Activated effector memory CD4-positive, alpha-beta T cell treated with Interleukin-2 at 50 U/mL for 16 hours (primary cell): ENCODE measurements around the gene SNAP29.
"Not testable (repeated sequence)": the region's sequence is repeated elsewhere in the genome, so short reads cannot be mapped to it uniquely, and the experiment has no call there.

Source experiments
- DNase-seq: peaks from one replicate; pipeline ENCODE4 v3.0.0-alpha.2; 2020

Gene SNAP29

DNA sequence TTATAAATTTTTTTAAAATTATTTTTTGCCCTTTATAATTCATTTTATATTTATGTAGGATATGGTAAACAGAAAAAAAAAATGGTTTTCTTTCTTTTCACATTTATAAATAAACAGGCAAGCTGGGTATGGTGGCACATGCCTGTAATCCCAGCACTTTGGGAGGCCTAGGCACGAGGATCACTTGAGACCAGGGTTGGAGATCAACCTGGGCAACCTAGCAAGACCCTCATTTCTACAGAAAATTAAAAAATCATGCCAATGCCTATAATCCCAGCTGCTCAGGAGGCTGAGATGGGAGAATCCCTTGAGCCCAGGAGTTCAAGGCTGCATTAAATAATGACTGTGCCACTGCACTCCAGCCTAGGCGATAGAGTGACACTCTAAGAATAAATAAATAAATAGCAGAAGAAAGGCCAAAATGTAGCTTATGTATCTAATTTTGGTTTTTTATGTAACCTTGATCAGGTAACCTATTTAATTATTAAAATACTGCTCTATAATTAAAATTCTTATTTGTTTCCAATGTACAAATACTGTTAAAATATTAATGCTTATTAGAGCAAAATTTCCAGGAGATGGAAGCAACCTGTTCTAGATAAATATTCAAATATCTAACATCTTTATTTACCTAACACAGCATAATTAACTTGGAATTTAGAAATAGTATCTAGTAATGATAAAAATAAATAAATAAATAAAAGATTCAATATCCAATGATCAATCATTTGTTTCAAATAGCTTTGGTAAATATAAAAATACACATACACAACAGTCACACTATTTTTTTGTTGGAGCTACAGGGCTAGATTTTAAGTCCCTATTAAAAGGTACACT, 21.6 kb upstream of the SNAP29 start:
- DNase-seq, result no peak

DNA sequence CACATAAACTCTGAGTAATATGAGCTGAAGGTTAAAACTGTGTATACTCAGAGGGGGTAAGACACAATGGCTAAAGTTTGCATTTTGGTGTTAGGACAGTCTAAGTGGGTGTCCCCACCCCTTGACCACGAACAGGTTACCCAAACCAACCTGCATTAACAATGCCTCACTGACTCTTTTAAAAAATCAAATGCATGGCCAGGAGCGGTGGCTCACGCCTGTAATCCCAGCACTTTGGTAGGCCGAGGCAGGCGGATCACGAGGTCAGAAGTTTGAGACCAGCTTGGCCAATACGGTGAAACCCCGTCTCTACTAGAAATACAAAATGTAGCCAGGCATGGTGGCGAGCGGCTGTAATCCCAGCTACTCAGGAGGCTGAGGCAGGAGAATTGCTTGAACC, 19.5 kb upstream of the SNAP29 start:
- DNase-seq, result not testable (repeated sequence)

DNA sequence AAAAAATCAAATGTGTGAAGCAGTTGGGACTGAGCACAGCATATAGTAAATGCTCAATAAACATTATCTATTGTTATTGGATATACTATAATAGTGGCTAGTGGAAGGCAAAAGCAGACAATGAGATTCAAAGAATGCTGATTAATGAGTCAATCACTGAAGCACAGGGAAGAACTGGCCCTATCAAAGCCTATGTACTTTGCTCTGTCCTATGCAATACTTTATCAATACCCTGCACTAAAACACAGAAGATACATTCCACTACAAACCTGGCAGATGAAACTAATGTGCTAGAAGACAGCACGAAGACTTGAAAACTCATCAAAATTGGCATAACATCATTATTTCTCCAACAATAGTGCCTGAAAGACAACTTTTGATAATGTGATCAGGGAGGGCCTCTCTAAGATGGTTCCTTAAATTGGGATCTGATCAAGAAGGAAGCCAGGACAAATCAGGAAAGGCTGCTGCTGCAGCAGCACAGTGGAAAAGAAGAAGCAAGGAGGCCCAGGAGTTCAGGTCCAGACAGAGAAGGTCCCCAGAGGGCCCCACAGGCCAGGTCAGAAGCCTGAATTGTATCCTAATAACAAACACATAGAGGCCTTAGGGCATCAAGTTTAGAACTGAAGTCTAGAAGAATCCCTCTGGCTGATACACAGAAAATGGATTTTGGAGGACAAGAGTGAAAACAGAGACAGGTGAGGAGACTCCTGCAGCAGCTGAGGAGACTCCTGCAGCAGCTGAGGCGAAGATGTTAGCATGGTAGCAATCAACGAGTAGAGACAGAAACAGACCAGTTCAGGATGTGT, 18.8 kb upstream of the SNAP29 start:
- DNase-seq, result no peak

DNA sequence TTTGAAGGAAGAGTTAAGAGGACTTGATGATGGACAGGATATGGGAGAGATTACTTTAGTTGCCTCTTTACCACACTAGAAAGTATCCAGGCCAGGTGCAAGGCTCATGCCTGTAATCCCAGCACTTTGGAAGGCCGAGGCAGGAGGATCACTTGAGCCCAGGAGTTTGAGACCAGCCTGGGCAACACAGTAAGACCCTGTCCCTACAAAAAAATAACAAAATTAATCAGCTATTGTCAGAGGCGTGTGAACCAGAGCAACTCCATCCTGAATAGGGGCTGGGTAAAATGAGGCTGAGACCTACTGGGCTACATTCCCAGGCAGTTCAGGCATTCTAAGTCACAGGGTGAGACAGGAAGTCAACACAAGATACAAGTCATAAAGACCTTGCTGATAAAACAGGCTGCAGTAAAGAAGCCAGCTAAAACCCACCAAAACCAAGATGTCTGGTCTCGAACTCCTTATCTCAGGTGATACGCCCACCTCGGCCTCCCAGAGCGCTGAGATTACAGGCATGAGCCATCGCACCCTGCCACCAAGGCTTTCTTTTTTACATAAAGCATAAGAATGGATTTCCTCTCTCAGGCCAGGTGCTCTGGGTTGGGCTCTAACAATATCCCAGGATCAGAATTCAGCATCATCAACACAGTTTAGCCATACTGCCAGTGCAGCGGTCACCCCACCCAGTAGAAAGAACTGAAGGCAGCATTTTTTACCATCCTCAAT, 18.0 kb upstream of the SNAP29 start:
- no peak for DNase-seq

DNA sequence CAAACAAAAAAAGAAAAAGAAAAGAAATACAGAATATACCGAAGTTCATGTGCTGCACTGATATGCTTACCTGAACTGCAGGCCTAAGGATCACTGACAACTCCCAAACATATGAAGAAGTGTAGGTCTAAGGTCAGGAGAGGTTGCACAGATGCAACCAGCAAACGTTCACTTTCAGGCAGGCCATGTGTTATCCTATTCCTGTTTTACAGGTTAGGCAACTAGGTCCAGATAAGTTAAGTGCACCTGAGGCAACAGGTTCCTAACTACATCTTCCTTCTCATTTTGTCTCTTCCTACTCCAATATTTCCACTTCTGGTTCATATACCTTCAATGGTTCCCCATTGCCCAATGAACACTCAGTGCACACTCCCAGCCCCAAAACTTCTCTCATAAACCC, 15.3 kb upstream of the SNAP29 start:
- no peak for DNase-seq

DNA sequence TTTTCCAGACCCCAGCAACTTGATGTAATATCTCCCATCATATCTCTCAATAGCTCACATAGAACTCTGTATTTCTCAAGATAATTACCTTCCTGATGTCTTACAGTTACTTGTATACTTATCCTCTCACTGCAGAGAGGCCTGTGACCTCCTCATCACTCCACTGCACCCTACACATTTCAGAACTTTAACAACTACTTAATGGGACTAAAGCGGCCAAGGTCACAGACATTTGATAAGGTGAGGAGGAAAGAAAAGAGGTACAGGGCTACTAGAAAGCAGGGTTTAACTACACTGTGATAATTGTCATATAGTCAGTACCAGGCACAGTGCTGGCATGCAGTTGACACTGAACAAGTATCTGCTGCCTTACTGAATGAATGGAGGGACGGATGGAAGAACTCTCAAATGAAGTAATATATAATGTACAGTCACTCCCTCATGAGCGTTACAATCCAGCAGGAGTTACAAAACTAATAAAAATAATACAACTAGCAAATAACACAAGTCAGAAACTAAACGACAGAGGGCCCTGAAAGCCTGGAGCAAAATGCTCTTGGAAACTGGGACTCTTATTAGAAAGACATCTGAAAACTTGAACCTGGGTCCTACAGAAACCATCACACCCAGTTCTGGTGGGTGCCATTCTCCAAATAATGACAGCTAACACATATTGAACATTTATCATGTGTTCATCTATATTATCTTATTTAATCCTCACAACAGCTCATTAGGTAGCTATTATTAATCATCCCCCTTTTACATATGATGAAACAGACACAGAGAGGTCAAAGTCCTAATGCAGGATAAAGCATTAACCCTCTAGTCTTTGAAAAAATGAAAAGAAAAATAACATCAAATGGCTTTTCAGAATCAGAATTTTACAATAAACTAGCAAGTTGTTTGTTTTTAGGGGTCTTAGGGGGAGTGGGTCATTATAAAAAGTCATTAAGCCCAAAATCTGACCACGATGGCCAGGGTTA, 14.5 kb upstream of the SNAP29 start:
- no peak for DNase-seq

DNA sequence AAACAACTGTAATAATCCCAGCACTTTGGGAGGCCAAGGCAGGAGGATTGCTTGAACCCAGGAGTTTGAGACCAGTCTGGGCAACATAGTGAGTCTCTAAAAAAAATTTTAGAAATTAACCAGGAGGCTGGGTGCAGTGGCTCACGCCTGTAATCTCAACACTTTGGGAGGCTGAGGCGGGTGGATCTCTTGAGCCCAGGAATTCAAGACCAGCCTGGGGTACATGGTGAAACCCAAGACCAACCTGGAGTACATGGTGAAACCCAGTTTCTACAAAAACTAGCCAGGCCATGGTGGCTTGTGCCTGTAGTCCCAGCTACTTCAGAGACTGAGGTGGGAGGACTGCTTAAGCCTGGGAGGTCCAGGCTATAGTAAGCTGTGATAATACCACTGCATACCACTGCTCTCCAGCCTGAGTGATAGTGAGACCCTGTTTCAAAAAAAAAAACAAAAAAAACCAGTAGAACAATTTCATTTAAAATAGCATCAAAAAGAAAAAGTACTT, 11.4 kb upstream of the SNAP29 start:
- DNase-seq, result no peak

DNA sequence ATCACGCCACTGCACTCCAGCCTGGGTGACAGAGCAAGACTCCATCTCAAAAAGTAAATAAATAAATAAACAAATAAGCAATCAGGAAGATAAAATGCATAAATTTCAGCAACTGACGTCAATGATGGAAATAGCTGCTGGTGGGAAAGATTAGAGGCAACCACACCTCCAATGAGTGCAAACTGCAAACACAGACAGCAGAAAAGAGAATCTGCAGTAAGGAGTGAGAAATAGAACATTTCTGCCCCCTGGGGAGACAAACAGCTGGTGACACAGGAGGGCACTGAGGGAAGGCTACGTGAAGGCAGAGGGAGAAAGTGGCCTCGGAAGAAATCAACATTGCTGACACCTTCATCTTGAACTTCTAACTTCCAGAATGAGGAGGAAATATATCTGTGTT, 6.7 kb upstream of the SNAP29 start:
- DNase-seq, result no peak

DNA sequence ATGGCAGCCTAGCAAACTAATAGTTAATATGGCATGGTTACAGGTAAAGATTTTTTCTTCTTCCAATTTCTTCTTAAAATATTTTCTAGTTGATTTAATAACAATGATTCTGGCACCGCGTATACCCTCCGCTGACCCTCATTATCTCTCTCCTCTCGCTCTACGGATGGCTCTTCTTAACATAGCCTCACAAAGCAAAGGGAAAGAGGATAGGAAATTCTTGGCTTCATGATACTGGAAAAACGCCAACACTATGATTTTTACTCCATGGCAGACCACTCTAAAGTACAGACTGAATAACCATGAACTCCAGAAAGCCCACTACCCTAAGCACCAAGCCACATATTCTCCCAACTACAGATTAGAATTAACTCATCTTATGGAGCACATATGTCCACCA, 6.3 kb upstream of the SNAP29 start:
- DNase-seq, result no peak

DNA sequence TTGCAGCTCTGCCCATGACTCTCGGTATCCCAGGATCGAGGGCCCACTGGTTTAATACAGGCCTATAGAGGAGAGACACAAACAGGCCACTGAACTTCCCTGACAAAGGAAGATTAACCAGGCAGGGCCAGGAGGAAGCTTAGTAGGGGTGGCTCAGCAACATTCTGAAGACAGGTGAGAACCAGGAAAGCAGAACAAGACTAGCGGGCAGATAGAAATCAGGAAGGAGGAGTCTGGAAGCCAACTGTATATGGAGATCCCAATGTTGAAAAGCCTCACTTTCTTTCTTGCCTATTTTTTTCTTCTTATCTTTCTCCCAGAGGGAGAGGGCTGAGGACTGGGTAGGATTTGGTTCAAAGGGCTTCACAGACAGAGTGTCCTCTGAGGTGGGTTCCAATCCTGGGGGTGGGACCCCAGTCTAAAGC, 5.6 kb upstream of the SNAP29 start:
- no peak for DNase-seq

DNA sequence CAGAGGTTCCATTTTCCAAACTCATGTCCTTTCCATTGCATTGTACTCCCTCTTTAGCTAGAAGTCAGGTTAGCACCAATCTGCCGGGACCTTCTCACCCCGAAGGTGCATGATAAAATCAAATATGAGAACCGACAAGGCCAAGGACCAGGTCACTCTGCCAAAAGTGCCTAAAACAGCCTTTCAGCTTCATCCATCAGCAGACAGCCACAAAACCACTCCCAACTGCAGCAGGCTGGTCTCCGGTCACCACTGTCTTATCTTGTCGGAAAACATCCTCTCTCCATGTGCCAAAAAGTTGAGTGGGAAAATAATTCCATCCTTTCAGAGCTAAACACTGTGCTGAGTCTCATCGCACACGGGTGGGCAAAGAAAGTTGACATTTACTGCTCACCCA, 1.6 kb upstream of the SNAP29 start:
- DNase-seq, result no peak

DNA sequence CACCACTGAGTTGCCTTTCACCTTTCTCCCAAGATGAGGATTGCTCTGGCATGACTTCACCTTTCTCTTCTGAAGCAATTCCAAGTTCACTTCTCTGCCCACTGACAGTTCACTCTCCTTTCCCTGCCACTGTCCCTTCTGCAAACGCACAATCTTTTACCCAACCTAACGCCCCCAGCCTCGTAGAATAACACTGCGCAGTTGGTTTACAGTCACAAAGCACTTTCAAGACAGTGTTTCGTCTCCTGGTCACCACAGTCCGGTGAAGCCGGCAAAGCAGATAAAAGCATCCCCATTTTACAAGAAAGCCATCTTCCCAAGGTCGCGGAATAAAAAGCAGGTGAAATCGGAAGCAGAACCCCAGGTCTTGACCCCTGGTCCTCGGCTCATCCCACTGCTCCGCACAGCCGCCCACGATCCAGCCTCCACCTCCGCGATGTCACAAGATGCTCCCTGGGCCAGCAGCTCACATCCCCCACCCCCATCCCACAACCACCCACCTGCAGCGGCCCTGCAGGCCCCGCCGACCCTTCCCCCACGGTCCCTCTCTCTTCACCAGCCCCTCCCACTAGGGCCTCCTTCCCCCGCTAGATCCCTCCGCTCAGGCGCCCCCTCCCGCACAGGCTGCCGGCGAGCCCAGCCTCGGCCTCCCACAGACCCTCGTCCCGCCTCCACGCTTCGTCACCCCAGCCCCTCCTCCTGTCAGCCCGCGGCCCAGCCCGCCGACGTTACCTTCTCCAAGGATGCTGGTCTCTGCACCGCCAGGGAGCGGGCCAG, 781 bp upstream of the SNAP29 start:
- peak; percentile 74 for DNase-seq

DNA sequence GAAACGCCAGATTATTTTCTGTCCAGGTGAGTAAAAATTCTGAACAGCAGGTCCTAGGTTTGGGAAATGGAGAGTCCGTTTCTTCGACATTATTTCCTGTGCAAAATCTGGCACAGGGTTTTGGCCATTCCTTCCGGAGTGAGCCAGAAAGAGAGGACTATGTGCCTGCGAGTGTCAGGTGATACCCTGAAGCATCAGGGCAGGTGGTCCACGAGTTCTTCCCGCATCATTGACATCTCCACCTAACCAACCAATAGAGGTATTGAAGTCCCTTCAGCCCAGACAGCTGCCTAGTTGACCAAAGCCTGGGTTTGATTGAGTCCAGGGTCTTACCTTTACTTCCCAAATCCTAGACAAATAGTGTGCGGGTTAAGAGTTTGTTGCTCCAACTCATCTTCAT, 808 bp downstream of the SNAP29 start:
- DNase-seq, result no peak

DNA sequence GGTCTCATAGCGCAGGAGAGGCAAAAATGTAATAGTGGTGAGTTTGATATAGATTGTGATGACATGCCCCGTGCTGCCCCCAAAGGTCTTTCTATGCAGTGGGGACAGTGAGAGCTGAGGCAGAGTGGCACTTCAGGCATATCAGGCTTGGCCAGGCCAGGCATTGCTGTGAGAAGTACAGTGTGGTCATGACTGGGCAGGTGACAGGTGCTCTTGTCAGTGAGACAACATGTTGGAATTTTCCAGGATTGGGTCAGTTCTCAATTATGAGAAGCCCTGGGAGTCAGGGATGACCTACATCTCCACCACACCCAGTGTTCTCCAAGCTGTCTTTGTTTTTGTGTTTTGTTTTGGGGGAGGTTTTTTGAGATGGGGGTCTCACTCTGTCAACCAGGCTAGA, 3.7 kb downstream of the SNAP29 start:
- no peak for DNase-seq

DNA sequence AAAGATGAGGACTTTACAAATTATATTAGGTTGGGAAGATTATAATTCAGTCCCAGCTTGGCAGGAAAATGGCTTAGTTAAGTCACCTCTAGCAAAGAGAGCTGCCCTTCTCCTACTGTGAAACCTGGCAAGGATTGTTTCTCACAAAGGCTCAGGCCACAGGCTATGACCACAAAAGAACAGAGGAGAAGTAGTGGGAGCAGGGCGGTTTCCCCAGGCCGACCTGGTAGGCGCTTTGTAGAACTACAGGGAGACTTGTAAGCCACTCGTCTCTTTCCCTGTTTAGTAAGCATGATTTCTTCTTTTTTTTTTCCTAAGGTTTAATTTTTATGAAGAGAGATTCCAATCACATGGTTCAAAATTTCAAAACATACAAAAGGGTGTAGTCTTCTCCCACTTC, 4.6 kb downstream of the SNAP29 start:
- no peak for DNase-seq

DNA sequence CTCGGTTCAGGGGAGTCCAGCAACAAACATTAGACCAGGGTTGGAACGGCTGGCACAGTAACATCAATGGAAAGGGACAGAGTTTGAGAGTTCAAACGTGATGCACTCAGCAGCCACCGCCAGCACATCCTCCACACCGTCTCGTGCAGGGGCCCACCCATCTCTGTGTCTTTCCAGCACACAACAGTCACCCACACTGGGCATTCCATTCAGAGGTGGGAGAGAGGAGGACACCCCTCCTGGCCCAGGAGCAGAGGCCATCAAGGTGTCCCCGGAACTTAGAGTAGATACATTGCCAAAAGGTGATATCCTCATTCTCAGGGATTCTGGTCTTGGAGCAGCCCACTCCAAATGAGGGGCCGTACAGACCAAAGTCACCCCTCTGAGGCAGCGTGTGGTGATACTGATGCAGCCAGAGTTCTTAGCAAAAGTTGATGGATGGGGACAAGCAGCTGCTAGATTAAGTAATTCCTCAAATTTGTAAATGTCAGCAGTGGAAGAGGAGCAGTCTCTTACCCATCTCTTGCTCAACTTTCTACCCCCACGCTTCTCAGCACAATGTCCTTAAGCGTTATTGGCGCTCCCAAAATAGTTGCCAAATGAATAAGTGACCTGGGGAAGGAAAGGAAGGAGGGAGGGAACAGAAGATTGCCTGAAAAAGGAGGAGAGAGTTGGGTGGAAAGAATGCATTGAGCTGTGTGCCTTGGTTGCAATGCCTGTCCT, 5.5 kb downstream of the SNAP29 start:
- DNase-seq, result no peak

DNA sequence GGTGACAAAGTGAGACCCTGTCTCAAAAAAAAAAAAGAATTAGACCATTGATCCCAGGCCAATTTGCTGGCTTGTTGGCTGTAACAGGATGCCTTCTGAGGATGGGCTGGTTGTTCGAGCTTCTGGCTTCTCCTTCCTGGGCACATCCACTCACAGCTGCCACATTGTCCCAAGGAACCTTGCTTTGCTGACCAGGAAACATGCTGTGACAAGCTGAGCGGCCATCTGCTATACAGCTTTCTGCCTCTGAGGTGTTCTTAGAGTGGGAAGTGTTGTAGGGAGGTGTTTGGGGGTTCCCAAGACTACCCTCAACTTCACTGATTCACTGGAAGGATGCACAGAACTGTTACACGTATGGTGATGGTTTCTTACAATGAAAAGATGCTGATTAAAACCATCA, 6.5 kb downstream of the SNAP29 start:
- DNase-seq, result no peak

DNA sequence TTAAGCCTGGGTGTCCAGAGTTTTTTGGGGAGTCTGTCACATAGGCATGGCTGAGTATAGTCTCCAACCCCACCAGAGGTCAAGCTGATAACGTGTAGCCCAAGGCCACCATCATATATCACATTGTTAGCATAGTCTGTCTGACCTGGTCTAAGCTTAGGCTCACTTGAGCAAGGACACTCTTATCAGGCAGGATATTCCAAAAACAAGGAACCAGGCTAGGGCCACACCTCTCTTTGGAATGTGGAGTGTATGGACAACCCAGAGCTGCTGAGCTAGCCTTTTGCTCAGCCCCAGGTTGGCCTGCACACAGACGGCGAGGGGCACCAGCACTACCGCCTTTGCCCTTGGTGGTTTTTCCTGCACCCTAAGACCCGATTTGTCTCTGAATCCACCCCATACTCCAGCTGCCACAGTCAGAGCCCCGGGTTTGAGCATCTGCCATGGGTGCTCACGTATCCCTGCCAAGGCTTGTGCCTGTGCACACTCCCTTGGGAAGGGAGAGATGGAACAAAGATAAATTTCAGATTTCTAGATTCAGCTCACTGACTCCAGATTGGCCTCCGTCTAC, 7.2 kb downstream of the SNAP29 start:
- DNase-seq, result no peak

DNA sequence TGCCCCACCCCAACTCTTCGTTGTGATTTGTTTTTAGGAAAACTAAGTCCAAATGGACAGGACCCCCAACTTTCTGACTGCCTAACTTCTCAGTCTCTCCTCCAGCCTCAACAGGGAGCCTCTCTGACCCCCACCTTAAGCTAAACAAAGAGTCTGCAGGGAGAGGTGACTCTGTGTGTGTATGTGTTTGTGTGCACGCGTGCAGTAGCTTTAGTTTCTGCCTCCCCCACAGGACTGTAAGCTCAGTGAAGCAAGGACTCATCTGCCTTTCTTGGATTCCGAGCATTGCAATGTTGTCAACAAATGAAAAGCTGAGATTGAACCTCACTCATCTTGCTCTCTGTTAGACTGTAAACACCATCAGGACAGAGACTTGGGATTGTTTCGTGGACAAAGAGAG, 7.9 kb downstream of the SNAP29 start:
- DNase-seq, result no peak
